Adipocyte (in vitro differentiated cells): ENCODE results near the gene RPS19BP1.

ENCODE experiments used
- DNase-seq: peaks from one replicate; pipeline ENCODE4 v3.0.0-alpha.2; 2015; ENCODE audit warnings: low read depth
- H3K27me3 ChIP-seq: replicated peaks from 2 replicates; pipeline ENCODE4 v1.7.0; 2013; ENCODE audit warnings: mild to moderate bottlenecking, low read length, moderate library complexity; ENCODE audit not compliant: control insufficient read depth, insufficient read depth
- H3K36me3 ChIP-seq: 2 replicates; pipeline ENCODE4 v1.7.0; 2013; ENCODE audit warnings: low read length, mild to moderate bottlenecking, moderate library complexity; ENCODE audit not compliant: control insufficient read depth, insufficient read depth, severe bottlenecking
- H3K4me1 ChIP-seq: 2 replicates; pipeline ENCODE4 v1.7.0; 2013; ENCODE audit warnings: mild to moderate bottlenecking, low read length, moderate library complexity; ENCODE audit not compliant: control insufficient read depth, insufficient read depth
- H3K4me3 ChIP-seq: 2 replicates; pipeline ENCODE4 v1.7.0; 2013; ENCODE audit warnings: mild to moderate bottlenecking, low read length, moderate library complexity
- H3K9ac ChIP-seq: 2 replicates; pipeline ENCODE4 v1.7.0; 2013; ENCODE audit warnings: mild to moderate bottlenecking, low read length, moderate library complexity
- H3K9me3 ChIP-seq: 2 replicates; pipeline ENCODE4 v1.7.0; 2013; ENCODE audit warnings: mild to moderate bottlenecking, low read length, moderate library complexity; ENCODE audit not compliant: control insufficient read depth

The RPS19BP1 gene

GRCh38 chr22:39486951-39487825, 45.4 kb downstream of the RPS19BP1 start:
- Histone ChIP-seq H3K36me3 (no peaks in the 10 kb centered on the region), H3K27me3 (peaks cover 5% of the 10 kb centered on the region), H3K4me1 (peaks cover 3% of the 10 kb centered on the region), H3K4me3 (no peak overlapping the region), H3K9me3 (no peaks in the 10 kb centered on the region), H3K9ac (no peak overlapping the region)
- no peak for DNase-seq

GRCh38 chr22:39482768-39483167, 49.8 kb downstream of the RPS19BP1 start:
- DNase-seq: no peak
- no peaks in the 10 kb centered on the region for H3K9me3 ChIP-seq
- H3K4me1 ChIP-seq: peaks cover 3% of the 10 kb centered on the region
- H3K9ac ChIP-seq: no peak overlapping the region
- peaks cover 13% of the 10 kb centered on the region for H3K27me3 ChIP-seq
- no peak overlapping the region for H3K4me3 ChIP-seq
- H3K36me3 ChIP-seq: no peaks in the 10 kb centered on the region

GRCh38 chr22:39481595-39481994, 51.0 kb downstream of the RPS19BP1 start:
- H3K36me3 ChIP-seq: no peaks in the 10 kb centered on the region
- H3K4me3 ChIP-seq: no peak overlapping the region
- no peaks in the 10 kb centered on the region for H3K9me3 ChIP-seq
- no peak for DNase-seq
- H3K9ac ChIP-seq: no peak overlapping the region
- peaks cover 1% of the 10 kb centered on the region for H3K4me1 ChIP-seq
- peaks cover 13% of the 10 kb centered on the region for H3K27me3 ChIP-seq

- no peaks in the 10 kb centered on the region for H3K4me1 ChIP-seq
- no peaks in the 10 kb centered on the region for H3K36me3 ChIP-seq
- H3K9me3 ChIP-seq: no peaks in the 10 kb centered on the region
- no peak overlapping the region for H3K9ac ChIP-seq
- no peak for DNase-seq
- no peak overlapping the region for H3K4me3 ChIP-seq
- peaks cover 13% of the 10 kb centered on the region for H3K27me3 ChIP-seq
Measured at GRCh38 chr22:39481054-39481453, 51.5 kb downstream of the RPS19BP1 start.

- Histone ChIP-seq H3K9me3 (no peaks in the 10 kb centered on the region), H3K4me3 (no peak overlapping the region), H3K4me1 (no peaks in the 10 kb centered on the region), H3K27me3 (peaks cover 13% of the 10 kb centered on the region), H3K9ac (no peak overlapping the region), H3K36me3 (no peaks in the 10 kb centered on the region)
- DNase-seq: no peak
Measured at GRCh38 chr22:39480557-39480956, 52.0 kb downstream of the RPS19BP1 start.

GRCh38 chr22:39479254-39479653, 53.3 kb downstream of the RPS19BP1 start:
- DNase-seq: no peak
- no peaks in the 10 kb centered on the region for H3K9me3 ChIP-seq
- peaks cover 6% of the 10 kb centered on the region for H3K4me1 ChIP-seq
- H3K4me3 ChIP-seq: no peak overlapping the region
- peaks cover 13% of the 10 kb centered on the region for H3K27me3 ChIP-seq
- no peak overlapping the region for H3K9ac ChIP-seq
- H3K36me3 ChIP-seq: no peaks in the 10 kb centered on the region
